A549 (cell line): ENCODE data around the gene SHROOM2. TPM values are rescaled to one million over a fixed set of nuclear protein-coding genes. Genes with fewer than 3 reads are reported as not detected.

Experiments
- ATAC-seq, 2 experiments: fragments of 200-7000 bp in 1 of 2; fragments of >200 bp in 1 of 2; cut with Nextera tagmentation in 1 of 2; cut with Tn5 transposase in 1 of 2; 3 replicates each; pipeline versions ENCODE4 v1.8.0 to v1.9.1; 2018 to 2020; ENCODE audit warnings: mild to moderate bottlenecking in 1 of 2, moderate library complexity in 1 of 2
- CTCF ChIA-PET: fragments of 300-600 bp; sonication (Branson Sonifier 250); formaldehyde crosslinking; extraction: SDS; loops from one replicate; lab custom pipeline; 2021; ENCODE audit warnings: antibody characterized with exemption, inconsistent platforms; lab: Yijun Ruan, JAX
- POLR2A ChIA-PET: fragments of 350-600 bp; formaldehyde crosslinking; extraction: SDS; loops from one replicate; lab custom pipeline; 2021; ENCODE audit warnings: antibody characterized with exemption, inconsistent platforms; lab: Yijun Ruan, JAX
- DNase-seq, 2 experiments: peaks; one replicate each; pipeline versions ENCODE4 v3.0.0 to v3.0.0-alpha.2; 2011 to 2016; ENCODE audit warnings: low read depth in 1 of 2, low spot score in 1 of 2
- FAIRE-seq: peaks from 2 replicates; lab custom pipeline; 2011; peaks lifted over from hg19 to GRCh38; lab: Jason Lieb, UNC
- H3K27ac ChIP-seq, 2 experiments: fragments of >200 bp; sonication (Bioruptor Twin); formaldehyde crosslinking; 3 replicates each; pipeline ENCODE4 v1.5.1; 2016 to 2017
- H3K4me1 ChIP-seq: fragments of >200 bp; sonication (Bioruptor Twin); formaldehyde crosslinking; 3 replicates; pipeline ENCODE4 v1.6.1; 2016
- H3K4me2 ChIP-seq: fragments of >200 bp; sonication (Bioruptor Twin); formaldehyde crosslinking; 3 replicates; pipeline ENCODE4 v1.6.1; 2016
- H3K4me3 ChIP-seq: fragments of >200 bp; sonication (Bioruptor Twin); formaldehyde crosslinking; 3 replicates; pipeline ENCODE4 v1.5.1; 2016
- H3K9me3 ChIP-seq: fragments of >200 bp; sonication (Bioruptor Twin); formaldehyde crosslinking; 3 replicates; pipeline ENCODE4 v1.6.1; 2016
- ATOH8 ChIP-seq: fragments of 250-450 bp; sonication (Bioruptor Pico); IDR thresholded peaks from 2 replicates; pipeline ENCODE4 v1.5.0; 2020; ENCODE audit warnings: low read depth, mild to moderate bottlenecking, moderate library complexity
- BCL3 ChIP-seq: fragments of >200 bp; sonication (Bioruptor Twin); formaldehyde crosslinking; IDR thresholded peaks from 3 replicates; pipeline ENCODE4 v1.6.1; 2016
- CBX2 ChIP-seq: fragments of 200-600 bp; sonication (generic); IDR thresholded peaks from 2 replicates; pipeline ENCODE4 v1.6.1; 2016; ENCODE audit warnings: low read depth, mild to moderate bottlenecking, borderline replicate concordance
- CEBPB ChIP-seq, 2 experiments: fragments of >200 bp in 1 of 2; sonication (Bioruptor Twin) in 1 of 2; formaldehyde crosslinking in 1 of 2; IDR thresholded peaks; 2 replicates each; pipeline ENCODE4 v1.6.1; 2012 to 2016
- EHMT2 ChIP-seq: fragments of 200-600 bp; sonication (generic); IDR thresholded peaks from 2 replicates; pipeline ENCODE4 v1.6.1; 2016; ENCODE audit warnings: antibody characterized with exemption, low read depth, mild to moderate bottlenecking, moderate library complexity
- FOSB ChIP-seq: fragments of 250-450 bp; sonication (Bioruptor Pico); IDR thresholded peaks from 2 replicates; pipeline ENCODE4 v1.5.0; 2020; ENCODE audit warnings: mild to moderate bottlenecking, moderate library complexity
- HDAC2 ChIP-seq: fragments of 200-600 bp; sonication (generic); IDR thresholded peaks from 2 replicates; pipeline ENCODE4 v1.6.1; 2016
- HES2 ChIP-seq: fragments of >200 bp; sonication (Bioruptor Twin); formaldehyde crosslinking; IDR thresholded peaks from 2 replicates; pipeline ENCODE4 v1.6.1; 2016
- HEYL ChIP-seq: fragments of 250-450 bp; sonication (Bioruptor Pico); IDR thresholded peaks from 2 replicates; pipeline ENCODE4 v1.8.0; 2021; ENCODE audit warnings: mild to moderate bottlenecking, moderate library complexity
- HOXB5 ChIP-seq: fragments of 250-450 bp; sonication (Bioruptor Pico); IDR thresholded peaks from 2 replicates; pipeline ENCODE4 v1.5.0; 2020; ENCODE audit warnings: mild to moderate bottlenecking, moderate library complexity
- JUN ChIP-seq, 2 experiments: fragments of >200 bp; sonication (Bioruptor Twin); formaldehyde crosslinking; IDR thresholded peaks; 2 replicates in 1 of 2; 3 replicates in 1 of 2; pipeline ENCODE4 v1.6.1; 2016 to 2017
- KDM5A ChIP-seq: fragments of 200-600 bp; sonication (generic); IDR thresholded peaks from 2 replicates; pipeline ENCODE4 v1.6.1; 2016; ENCODE audit warnings: antibody characterized with exemption, mild to moderate bottlenecking
- MAFK ChIP-seq: fragments of 450-650 bp; IDR thresholded peaks from 2 replicates; pipeline ENCODE4 v1.6.1; 2014; ENCODE audit not compliant: partially characterized antibody
- MAX ChIP-seq: IDR thresholded peaks from 2 replicates; pipeline ENCODE4 v1.6.1; 2012
- NFE2L2 ChIP-seq: fragments of 150-350 bp; conservative IDR thresholded peaks from 2 replicates; pipeline ENCODE4 v1.6.1; 2014; ENCODE audit warnings: low read length
- NR3C1 ChIP-seq: fragments of >200 bp; sonication (Bioruptor Twin); formaldehyde crosslinking; IDR thresholded peaks from 3 replicates; pipeline ENCODE4 v1.6.1; 2017
- POLR2A ChIP-seq: IDR thresholded peaks from 2 replicates; pipeline ENCODE4 v1.6.1; 2012; ENCODE audit warnings: mild to moderate bottlenecking, low read length
- POLR2AphosphoS2 ChIP-seq: conservative IDR thresholded peaks from 2 replicates; pipeline ENCODE4 v1.6.1; 2012; ENCODE audit warnings: low read length, improper control_type of control experiment, inconsistent platforms
- RARB ChIP-seq: fragments of 250-450 bp; sonication (Bioruptor Pico); IDR thresholded peaks from 2 replicates; pipeline ENCODE4 v1.8.0; 2021; ENCODE audit warnings: mild to moderate bottlenecking, moderate library complexity
- RFX5 ChIP-seq: fragments of 450-650 bp; IDR thresholded peaks from 2 replicates; pipeline ENCODE4 v1.7.1; 2014; ENCODE audit warnings: antibody characterized with exemption, mild to moderate bottlenecking, moderate library complexity
- RNF2 ChIP-seq: fragments of 200-600 bp; sonication (generic); IDR thresholded peaks from 2 replicates; pipeline ENCODE4 v1.6.1; 2016; ENCODE audit warnings: low read depth, mild to moderate bottlenecking, antibody characterized with exemption, moderate library complexity, borderline replicate concordance
- SMC3 ChIP-seq: fragments of >200 bp; sonication (Bioruptor Twin); formaldehyde crosslinking; IDR thresholded peaks from 3 replicates; pipeline ENCODE4 v1.6.1; 2018; ENCODE audit warnings: inconsistent platforms
- TP53 ChIP-seq: fragments of 250-450 bp; sonication (Bioruptor Pico); IDR thresholded peaks from 2 replicates; pipeline ENCODE4 v1.5.0; 2021; ENCODE audit warnings: mild to moderate bottlenecking, moderate library complexity
- ZC3H11A ChIP-seq: fragments of 450-650 bp; IDR thresholded peaks from 2 replicates; pipeline ENCODE4 v1.6.1; 2014; ENCODE audit warnings: antibody characterized with exemption, mild to moderate bottlenecking
- ZFP36 ChIP-seq: fragments of 450-650 bp; IDR thresholded peaks from 2 replicates; pipeline ENCODE4 v1.6.1; 2014; ENCODE audit warnings: borderline replicate concordance; ENCODE audit not compliant: partially characterized antibody
- WGBS: methylation state at CpG from one replicate; pipeline ENCODE4 v1.1.6; 2017; ENCODE audit errors: missing lambda C conversion rate; 5-methylcytosine and 5-hydroxymethylcytosine counted together
- polyA plus RNA-seq, 4 experiments: library from polyadenylated mRNA; depleted of rRNA in 3 of 4; stranded (reverse); fragments of >200 nt; fragmentation: RNase III in 1 of 4; extraction: RNeasy Plus Mini Kit Qiagen cat#74134 plus additional on column Dnase treatment in 1 of 4; gene quantifications; 2 replicates in 3 of 4; 3 replicates in 1 of 4; pipeline ENCODE4 v1.2.3, GENCODE V29; 2011 to 2017

SHROOM2 gene
- polyA plus RNA-seq, 2 of the 4 experiments (the other 2 are of a cell fraction), result 0.12 to 0.27 TPM

- DNase-seq, result no peak
- H3K4me1 ChIP-seq, result no peaks in the 10 kb centered on the region
- ATAC-seq, result no peak
- H3K27ac ChIP-seq, result no peak overlapping the region
- POLR2A ChIA-PET, result no interaction called here
- CTCF ChIA-PET, result no interaction called here
- FAIRE-seq, result no peak
- TF ChIP-seq JUN (IDR thresholded peaks at IDR 0.05) (no peak), NFE2L2 (no peak), HDAC2 (no peak), TP53 (no peak), HES2 (no peak), ZC3H11A (no peak), MAX (no peak), EHMT2 (no peak)
- H3K9me3 ChIP-seq, result no peaks in the 10 kb centered on the region
- no peak overlapping the region for H3K4me2 ChIP-seq
- H3K4me3 ChIP-seq, result no peak overlapping the region
- 41% methylated on average over 3 of the region's 3 CpGs for WGBS
Measured at GRCh38 chrX:9746148-9746888, 39.9 kb upstream of the SHROOM2 start.

GRCh38 chrX:9747644-9748043, 38.6 kb upstream of the SHROOM2 start:
- POLR2A ChIA-PET, result no interaction called here
- WGBS, result 69% methylated on average over 4 of the region's 4 CpGs
- ATAC-seq (no peak), FAIRE-seq (no peak), DNase-seq (no peak)
- no peak overlapping the region for H3K27ac ChIP-seq
- no peak overlapping the region for H3K4me3 ChIP-seq
- CTCF ChIA-PET, result interaction anchor here (1.0 kb wide), 1 partner anchor 14 kb away, joined by 3 read pairs; no protein-coding TSS in a partner anchor
- no peak for TF ChIP-seq HEYL (CRISPR knock-in tag)
- TF ChIP-seq EHMT2, result no peak
- TF ChIP-seq HOXB5 (CRISPR knock-in tag), result no peak
- no peak for TF ChIP-seq CBX2
- TF ChIP-seq MAFK, result no peak
- TF ChIP-seq, all 56 proteins: peak for 0
- no peak overlapping the region for H3K4me2 ChIP-seq
- H3K4me1 ChIP-seq, result no peaks in the 10 kb centered on the region
- no peaks in the 10 kb centered on the region for H3K9me3 ChIP-seq

GRCh38 chrX:9749146-9749692, 37.0 kb upstream of the SHROOM2 start:
- 17% methylated on average over 10 of the region's 11 CpGs for WGBS
- CTCF ChIA-PET, result no interaction called here

More at GRCh38 chrX:9749146-9749692, 37.0 kb upstream of the SHROOM2 start:
- TF ChIP-seq KDM5A (no peak), NR3C1 (no peak), POLR2AphosphoS2 (no peak), POLR2A (no peak), HEYL (CRISPR knock-in tag) (no peak), RARB (CRISPR knock-in tag) (no peak), BCL3 (no peak), ATOH8 (CRISPR knock-in tag) (no peak), RNF2 (no peak), ZFP36 (no peak), CEBPB (IDR thresholded peaks at IDR 0.05) (no peak), EHMT2 (no peak), FOSB (CRISPR knock-in tag) (no peak), RFX5 (no peak), SMC3 (no peak)
- ATAC-seq, result no peak
- Histone ChIP-seq H3K4me3 (no peak overlapping the region), H3K4me1 (no peaks in the 10 kb centered on the region), H3K27ac (no peak overlapping the region), H3K9me3 (no peaks in the 10 kb centered on the region), H3K4me2 (no peak overlapping the region)
- POLR2A ChIA-PET, result no interaction called here
- no peak for DNase-seq
- no peak for FAIRE-seq
